Amniotic epithelial cell (primary cell): ENCODE data around the gene LTBP1.

Experiments used
- DNase-seq: peaks from one replicate; pipeline ENCODE4 v3.0.0-alpha.2; 2010; ENCODE audit warnings: low read depth

Gene LTBP1

GRCh38 chr2:33011373-33011772, 64.6 kb downstream of the LTBP1 start:
- no peak for DNase-seq

GRCh38 chr2:33011941-33012340, 65.2 kb downstream of the LTBP1 start:
- DNase-seq, result no peak

GRCh38 chr2:33013684-33014110, 66.9 kb downstream of the LTBP1 start:
- DNase-seq, result no peak

GRCh38 chr2:33014268-33014667, 67.5 kb downstream of the LTBP1 start:
- DNase-seq, result no peak

GRCh38 chr2:33015421-33016142, 68.8 kb downstream of the LTBP1 start:
- DNase-seq, result peak; percentile 93

GRCh38 chr2:33018271-33018670, 71.5 kb downstream of the LTBP1 start:
- no peak for DNase-seq

GRCh38 chr2:33019796-33020195, 73.0 kb downstream of the LTBP1 start:
- DNase-seq, result no peak

GRCh38 chr2:33020883-33021282, 74.1 kb downstream of the LTBP1 start:
- DNase-seq, result no peak

GRCh38 chr2:33021542-33022227, 74.9 kb downstream of the LTBP1 start:
- peak; percentile 68 for DNase-seq

GRCh38 chr2:33022395-33022985, 75.7 kb downstream of the LTBP1 start:
- DNase-seq, result no peak

GRCh38 chr2:33022989-33023727, 76.4 kb downstream of the LTBP1 start:
- DNase-seq, result peak; percentile 82

- DNase-seq, result no peak
Measured at GRCh38 chr2:33023728-33024500, 77.2 kb downstream of the LTBP1 start.

GRCh38 chr2:33024758-33025157, 78.0 kb downstream of the LTBP1 start:
- no peak for DNase-seq

GRCh38 chr2:33029459-33029858, 82.7 kb downstream of the LTBP1 start:
- no peak for DNase-seq

GRCh38 chr2:33029926-33030325, 83.2 kb downstream of the LTBP1 start:
- no peak for DNase-seq

GRCh38 chr2:33030326-33030725, 83.6 kb downstream of the LTBP1 start:
- no peak for DNase-seq

GRCh38 chr2:33032245-33032644, 85.5 kb downstream of the LTBP1 start:
- no peak for DNase-seq

- peak; percentile 64 for DNase-seq
Measured at GRCh38 chr2:33033606-33034081, 86.9 kb downstream of the LTBP1 start.

GRCh38 chr2:33034784-33035183, 88.0 kb downstream of the LTBP1 start:
- DNase-seq, result no peak

GRCh38 chr2:33038230-33038629, 91.5 kb downstream of the LTBP1 start:
- DNase-seq, result no peak

- no peak for DNase-seq
Measured at GRCh38 chr2:33038799-33039198, 92.0 kb downstream of the LTBP1 start.

- DNase-seq, result no peak
Measured at GRCh38 chr2:33040541-33040940, 93.8 kb downstream of the LTBP1 start.
